Measurements from ENCODE around the gene ANKRD23.
A peak's percentile ranks its signal among the peaks of the same experiment; 100 is the strongest.
"Not testable (repeated sequence)": the region's sequence is repeated elsewhere in the genome, so short reads cannot be mapped to it uniquely, and the experiment has no call there.

ANKRD23 gene

DNA sequence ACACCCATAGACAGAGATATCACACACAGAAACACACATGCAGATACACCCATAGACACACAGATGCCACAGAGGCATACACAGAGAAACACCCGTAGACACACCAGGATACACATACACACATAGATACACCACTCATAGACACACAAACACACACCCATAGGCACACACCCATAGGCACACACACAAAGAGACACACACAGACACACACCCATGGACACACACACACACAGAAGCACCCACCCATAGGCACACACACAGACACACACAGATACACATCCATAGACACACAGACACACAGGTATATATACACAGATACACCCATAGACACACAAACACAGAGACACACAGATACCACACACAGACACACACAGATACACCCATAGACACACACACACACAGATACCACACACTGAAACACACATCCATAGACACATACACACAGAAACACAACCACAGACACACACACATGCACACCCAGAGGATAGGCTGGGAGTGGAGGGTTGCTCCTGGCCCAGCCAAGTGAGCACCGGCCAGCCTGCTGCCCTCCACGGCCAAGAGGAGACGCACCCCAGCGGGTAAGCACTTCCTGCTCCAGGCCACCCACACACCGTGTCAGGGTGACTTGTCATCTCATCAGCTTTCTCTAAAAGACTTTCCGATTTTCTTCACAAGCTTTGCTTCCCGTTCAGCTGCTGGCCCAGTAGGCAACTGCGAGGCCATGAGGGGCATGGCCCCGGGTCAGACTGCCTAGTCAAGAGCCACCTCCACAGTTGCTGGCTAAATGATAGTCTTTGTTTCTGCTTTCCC lies 41.8 kb downstream of the ANKRD23 start:
- DNase-seq (ENCODE audit: insufficient read length, low spot score) = no peak
- FAIRE-seq = no peak

- peak; percentile 99 for FAIRE-seq
- peak; percentile 94 for DNase-seq (ENCODE audit: insufficient read length, low spot score)
Measured at GRCh38 chr2:96801005-96801785, 42.6 kb downstream of the ANKRD23 start.

DNA sequence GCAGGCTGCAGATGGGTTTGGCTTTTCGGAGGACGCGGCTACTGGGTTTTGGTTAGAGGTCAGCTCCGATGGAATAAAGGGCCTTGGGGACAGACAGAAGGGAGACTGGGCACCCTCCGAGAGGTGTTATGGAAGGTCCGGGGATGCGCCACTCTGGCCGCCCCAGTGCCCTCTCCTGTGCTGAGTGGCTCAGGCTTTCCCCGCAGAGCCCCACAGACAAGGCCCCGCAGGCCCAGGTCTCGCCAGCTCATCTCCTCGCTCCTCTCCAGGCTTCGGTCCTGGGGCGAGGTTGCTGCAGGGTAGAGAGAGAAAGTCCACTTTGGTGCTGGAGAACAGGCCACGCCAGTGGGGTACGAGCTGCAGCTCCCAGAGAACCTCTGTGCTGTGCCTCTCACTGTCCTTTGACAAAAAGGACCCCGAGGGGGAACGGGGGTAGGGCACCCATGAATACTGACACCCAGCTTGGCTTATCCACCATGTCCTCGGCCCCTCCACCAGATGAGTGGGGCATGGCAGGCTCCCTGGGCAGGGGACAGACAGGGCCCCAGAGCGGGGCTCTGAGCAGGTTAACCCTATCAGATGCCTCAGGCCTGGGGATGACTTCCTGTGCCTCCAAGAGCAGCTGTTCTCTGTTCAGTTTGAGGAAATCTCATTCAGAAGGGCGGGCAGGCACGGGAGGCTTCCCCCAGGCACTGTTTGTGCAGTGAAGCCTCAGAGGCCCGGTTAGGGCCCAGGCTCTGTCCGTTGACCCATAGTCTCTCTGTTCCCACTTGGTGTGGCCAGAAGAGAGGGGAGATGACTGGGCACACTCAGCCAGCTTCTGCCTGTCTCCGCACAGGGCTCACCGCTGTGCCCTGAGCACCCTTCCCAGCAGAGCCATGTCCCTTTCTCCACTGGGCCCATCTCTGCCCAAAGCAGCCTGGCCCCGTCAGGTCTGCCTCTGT lies 43.5 kb downstream of the ANKRD23 start:
- peak; percentile 26 for FAIRE-seq
- DNase-seq (ENCODE audit: insufficient read length, low spot score) = no peak

DNA sequence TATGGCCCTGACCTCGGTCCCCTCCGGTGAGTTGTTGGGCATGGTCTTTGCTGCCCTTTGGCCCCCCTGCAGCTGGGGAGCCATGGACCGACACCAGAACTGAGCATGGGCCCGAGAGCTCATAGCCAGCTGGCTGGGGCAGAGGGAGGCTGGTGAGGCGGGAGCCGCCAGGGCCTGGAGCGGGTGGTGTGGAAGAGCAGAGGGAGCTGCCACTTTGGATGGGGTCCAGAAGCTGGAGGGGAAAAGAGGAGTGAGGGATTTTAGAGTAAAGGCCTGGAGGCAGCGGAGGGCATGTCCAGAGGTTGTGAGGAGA lies 44.2 kb downstream of the ANKRD23 start:
- DNase-seq (ENCODE audit: insufficient read length, low spot score) (no peak), FAIRE-seq (no peak)

GRCh38 chr2:96798733-96799622 lies 44.8 kb downstream of the ANKRD23 start:
- DNase-seq (ENCODE audit: insufficient read length, low spot score) (no peak), FAIRE-seq (no peak)

GRCh38 chr2:96797066-96797625 lies 46.7 kb downstream of the ANKRD23 start:
- FAIRE-seq (no peak), DNase-seq (ENCODE audit: insufficient read length, low spot score) (no peak)

GRCh38 chr2:96796497-96796896 lies 47.3 kb downstream of the ANKRD23 start:
- FAIRE-seq; DNase-seq (ENCODE audit: insufficient read length, low spot score): not testable (repeated sequence)

DNA sequence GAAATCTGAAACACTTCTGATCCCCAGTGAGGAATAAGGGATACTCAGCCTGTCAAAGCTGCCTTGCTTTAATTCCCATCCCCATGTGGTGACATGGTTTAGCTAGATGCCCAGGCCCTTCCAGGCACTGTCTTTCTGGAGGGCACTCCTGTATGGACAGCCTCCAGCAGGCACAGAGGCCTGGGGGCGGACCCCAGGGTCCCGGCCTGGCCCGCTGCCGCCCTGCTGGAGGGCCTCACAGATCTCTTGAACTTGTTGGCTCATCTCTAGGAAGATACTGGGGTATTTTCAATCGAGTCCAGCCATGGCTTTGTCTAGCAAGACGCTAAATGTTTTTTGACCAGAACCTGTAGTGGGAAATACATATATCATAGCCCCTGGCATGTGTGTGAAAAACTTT lies 48.7 kb downstream of the ANKRD23 start:
- DNase-seq (ENCODE audit: insufficient read length, low spot score) = no peak
- no peak for FAIRE-seq

- peak; percentile 82 for FAIRE-seq
- no peak for DNase-seq (ENCODE audit: insufficient read length, low spot score)
Measured at GRCh38 chr2:96792772-96793749, 50.8 kb downstream of the ANKRD23 start.

DNA sequence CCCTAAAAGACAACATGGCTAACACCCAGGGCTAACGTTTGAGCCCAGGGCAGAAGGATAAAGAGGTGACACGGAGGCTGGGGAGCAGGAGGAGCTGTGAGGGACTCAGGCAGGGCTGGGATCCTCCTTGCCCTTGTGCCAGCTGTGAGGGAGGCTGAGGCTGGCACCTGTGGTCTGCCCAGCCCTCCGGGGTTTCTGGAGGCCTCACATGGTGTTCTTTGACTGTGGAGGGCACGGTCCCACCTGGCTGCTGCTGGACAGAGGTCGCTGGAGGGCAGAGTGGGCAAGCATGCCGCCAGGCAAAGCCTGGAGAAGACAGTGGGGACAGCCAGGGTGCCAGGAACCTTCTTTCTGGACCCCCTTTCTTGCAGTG lies 54.6 kb downstream of the ANKRD23 start:
- DNase-seq (ENCODE audit: insufficient read length, low spot score) = no peak
- FAIRE-seq = no peak

DNA sequence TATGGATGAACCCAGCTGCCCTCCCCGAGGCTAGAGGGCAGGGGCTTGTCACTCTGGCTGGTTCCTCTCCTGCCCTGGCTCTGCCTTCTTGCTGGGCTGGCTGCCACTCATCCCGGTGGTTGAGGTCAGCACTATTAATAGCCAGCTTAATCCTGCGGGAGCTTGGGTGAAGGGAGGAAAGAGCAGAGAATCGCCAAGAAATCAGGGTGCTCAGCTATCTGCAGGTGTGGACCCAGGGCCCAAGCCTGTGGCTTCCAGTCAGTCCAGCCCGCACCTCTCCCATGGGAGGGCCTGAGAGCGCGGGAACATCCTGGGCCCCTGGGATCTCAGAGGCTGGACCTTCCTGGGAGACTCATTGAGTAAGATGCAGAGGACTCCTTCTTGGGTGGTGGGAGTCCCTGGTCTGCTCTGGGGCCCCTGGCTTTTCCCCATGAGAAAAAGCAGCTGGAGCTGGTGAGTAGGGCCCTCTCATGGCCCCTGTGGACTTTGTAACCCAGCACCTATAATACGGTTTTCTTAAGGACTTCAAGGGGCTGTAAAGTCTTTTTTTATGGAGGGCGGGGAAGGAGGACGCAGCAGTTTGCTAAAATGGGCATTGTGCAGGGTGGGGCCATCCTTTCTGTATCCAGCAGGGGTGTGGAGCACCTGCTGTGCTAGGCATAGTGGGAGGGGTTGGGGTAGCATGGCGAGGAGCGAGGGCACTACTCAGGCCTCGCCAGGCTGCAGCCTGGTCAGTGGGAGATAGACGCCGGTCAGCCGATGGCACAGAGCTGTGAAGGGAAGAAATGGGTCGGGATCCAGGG lies 55.2 kb downstream of the ANKRD23 start:
- no peak for FAIRE-seq
- peak; percentile 47 for DNase-seq (ENCODE audit: insufficient read length, low spot score)
